ENCODE data around the gene ZBTB6.
"Not testable (repeated sequence)": the region's sequence is repeated elsewhere in the genome, so short reads cannot be mapped to it uniquely, and the experiment has no call there.

DNA sequence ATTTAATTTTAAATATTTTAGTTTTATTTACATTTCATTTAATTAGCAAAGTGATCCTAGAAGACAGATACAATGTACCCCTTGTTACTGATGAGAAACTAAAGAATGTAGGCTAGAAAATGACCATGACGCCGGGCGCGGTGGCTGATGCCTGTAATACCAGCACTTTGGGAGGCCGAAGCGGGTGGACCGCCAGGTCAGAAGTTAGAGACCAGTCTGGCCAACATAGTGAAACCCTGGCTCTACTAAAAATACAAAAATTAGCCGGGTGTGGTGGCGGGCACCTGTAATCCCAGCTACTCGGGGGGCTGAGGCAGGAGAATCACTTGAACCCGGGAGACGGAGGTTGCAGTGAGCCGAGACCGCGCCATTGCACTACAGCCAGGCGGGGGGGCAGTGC, 7.0 kb downstream of the ZBTB6 start:
- TF ChIP-seq ZNF274 (IDR thresholded peaks at IDR 0.05; ENCODE audit: low read depth, low read length); SUZ12 (IDR thresholded peaks at IDR 0.05; ENCODE audit: extremely low read depth, insufficient read depth, insufficient read length): not testable (repeated sequence)

Data from NT2/D1 (cell line).